Subcutaneous abdominal adipose tissue (tissue), 5 donors: ENCODE measurements around the gene GAB2.

Experiments used
- H3K27ac ChIP-seq: one replicate; pipeline ENCODE4 v1.7.0; 2013; ENCODE audit warnings: low read depth, mild to moderate bottlenecking, inconsistent platforms, low read length, moderate library complexity
- H3K27me3 ChIP-seq, 5 donors: one replicate each; pipeline ENCODE4 v1.7.0; 2013; ENCODE audit warnings: low read length in 5 of 5, inconsistent platforms in 1 of 5; ENCODE audit not compliant: control insufficient read depth in 5 of 5, insufficient read depth in 4 of 5
- H3K36me3 ChIP-seq, 5 donors: one replicate each; pipeline ENCODE4 v1.7.0; 2013; ENCODE audit warnings: low read length in 5 of 5; ENCODE audit not compliant: control insufficient read depth in 5 of 5, insufficient read depth in 5 of 5
- H3K4me1 ChIP-seq, 5 donors: one replicate each; pipeline ENCODE4 v1.7.0; 2013; ENCODE audit warnings: low read length in 5 of 5, mild to moderate bottlenecking in 3 of 5, moderate library complexity in 1 of 5; ENCODE audit not compliant: control insufficient read depth in 5 of 5, insufficient read depth in 5 of 5
- H3K4me3 ChIP-seq, 5 donors: one replicate each; pipeline ENCODE4 v1.7.0; 2013; ENCODE audit warnings: low read length in 5 of 5, low read depth in 1 of 5
- H3K9ac ChIP-seq, 5 donors: one replicate each; pipeline ENCODE4 v1.7.0; 2013; ENCODE audit warnings: low read length in 5 of 5, mild to moderate bottlenecking in 4 of 5, moderate library complexity in 3 of 5
- H3K9me3 ChIP-seq, 5 donors: one replicate each; pipeline ENCODE4 v1.7.0; 2013; ENCODE audit warnings: low read length in 5 of 5; ENCODE audit not compliant: control insufficient read depth in 5 of 5
- donor health status: healthy.
- donor health status: healthy.
- donor health status: healthy.
- donor health status: healthy.
- donor health status: healthy.

Gene GAB2

DNA sequence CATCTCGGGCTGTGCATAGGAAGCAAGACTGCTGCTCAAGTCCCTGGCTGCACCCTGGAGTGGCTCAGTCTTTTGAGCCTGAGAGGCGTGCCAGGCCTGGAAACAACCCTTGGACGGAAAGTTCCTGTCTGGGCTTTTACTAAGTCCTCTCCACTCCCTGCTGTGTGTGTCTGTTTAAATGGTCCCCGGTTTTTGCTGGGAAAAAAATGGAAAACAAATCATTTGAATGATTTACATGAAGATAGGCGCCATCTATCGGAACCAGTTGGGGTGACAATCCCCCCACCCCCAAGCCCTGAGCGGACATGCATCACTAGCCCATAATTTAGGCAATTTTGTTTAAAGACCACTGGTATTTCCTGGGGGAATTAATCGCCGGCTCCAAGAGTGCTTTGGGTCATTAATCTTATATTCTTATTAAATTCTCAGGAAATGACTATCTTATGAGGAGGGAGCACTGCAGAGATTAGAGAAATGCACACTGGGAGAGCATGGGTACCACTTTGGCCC lies 2.7 kb upstream of the GAB2 start:
- Histone ChIP-seq H3K27me3 (no peaks in the 10 kb centered on the region), H3K27ac (peak overlapping the region; percentile 94), H3K4me3 (peak overlapping the region in 4 of 5 donors; percentile 30 to 58 (median 46)), H3K4me1 (peaks cover 15 to 52% (median 45%) of the 10 kb centered on the region in 5 donors), H3K9ac (peak overlapping the region in 2 of 5 donors; percentile 33 to 72), H3K36me3 (no peaks in the 10 kb centered on the region), H3K9me3 (no peaks in the 10 kb centered on the region)

DNA sequence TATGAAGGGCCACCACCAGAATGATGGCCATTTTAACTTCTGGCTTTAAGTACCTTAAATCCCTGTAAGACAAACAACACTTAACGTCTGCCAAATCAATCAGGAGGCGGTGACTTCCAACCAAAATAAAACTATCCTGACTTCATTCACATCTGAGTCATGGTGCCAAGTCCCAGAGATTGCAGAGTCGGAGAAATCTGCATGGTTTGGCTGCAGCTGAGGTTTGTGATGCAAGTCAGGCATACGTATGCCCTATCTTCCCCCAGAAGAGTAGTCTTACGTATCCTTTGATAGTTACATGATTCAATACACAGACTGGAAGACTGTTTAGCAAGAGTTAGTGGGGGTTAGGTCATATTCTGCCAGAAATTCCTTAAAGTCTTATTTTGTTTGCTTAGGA lies 1.7 kb upstream of the GAB2 start:
- Histone ChIP-seq H3K27me3 (no peaks in the 10 kb centered on the region), H3K9ac (peak overlapping the region; percentile 29 to 94 (median 49)), H3K9me3 (no peaks in the 10 kb centered on the region), H3K36me3 (no peaks in the 10 kb centered on the region), H3K4me3 (peak overlapping the region in 4 of 5 donors; percentile 69 to 93 (median 78)), H3K27ac (peak overlapping the region; percentile 94), H3K4me1 (peaks cover 15 to 52% (median 45%) of the 10 kb centered on the region in 5 donors)

DNA sequence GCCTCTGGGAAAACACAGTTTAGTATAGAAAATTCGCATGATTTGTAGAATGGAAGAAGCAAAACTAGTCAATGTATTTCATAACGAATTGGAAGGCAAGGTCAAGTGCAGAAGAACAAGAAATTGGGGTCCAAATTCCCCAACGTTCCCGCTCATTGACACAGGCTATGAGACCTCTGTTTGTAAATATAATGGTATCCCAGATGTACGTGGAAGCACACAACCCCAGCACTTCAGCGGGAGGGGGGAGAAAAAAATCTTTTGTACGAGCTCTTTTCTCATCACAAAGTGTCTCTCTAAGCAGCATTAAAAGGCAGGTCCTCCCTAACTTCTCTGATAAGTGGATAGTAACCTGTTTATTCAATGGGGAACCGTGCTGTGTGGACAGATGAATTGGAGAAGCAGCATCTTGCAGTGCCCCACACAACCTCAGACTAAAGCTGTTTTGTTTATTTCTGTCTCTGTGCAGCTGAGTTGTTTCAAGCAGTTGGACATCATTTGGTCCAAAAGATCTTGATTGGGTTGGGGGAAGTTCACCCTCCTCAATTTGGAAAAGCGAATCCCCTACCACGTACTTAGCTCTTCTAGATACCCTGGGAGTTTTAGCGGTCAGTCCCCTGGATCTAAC lies 1.1 kb upstream of the GAB2 start:
- peaks cover 15 to 56% (median 45%) of the 10 kb centered on the region in 5 donors for H3K4me1 ChIP-seq
- H3K27me3 ChIP-seq: no peaks in the 10 kb centered on the region
- peak overlapping the region; percentile 60 to 94 (median 83) for H3K9ac ChIP-seq
- H3K9me3 ChIP-seq: no peaks in the 10 kb centered on the region
- H3K4me3 ChIP-seq: peak overlapping the region; percentile 69 to 93 (median 74)
- H3K27ac ChIP-seq: peak overlapping the region; percentile 94
- no peaks in the 10 kb centered on the region for H3K36me3 ChIP-seq

DNA sequence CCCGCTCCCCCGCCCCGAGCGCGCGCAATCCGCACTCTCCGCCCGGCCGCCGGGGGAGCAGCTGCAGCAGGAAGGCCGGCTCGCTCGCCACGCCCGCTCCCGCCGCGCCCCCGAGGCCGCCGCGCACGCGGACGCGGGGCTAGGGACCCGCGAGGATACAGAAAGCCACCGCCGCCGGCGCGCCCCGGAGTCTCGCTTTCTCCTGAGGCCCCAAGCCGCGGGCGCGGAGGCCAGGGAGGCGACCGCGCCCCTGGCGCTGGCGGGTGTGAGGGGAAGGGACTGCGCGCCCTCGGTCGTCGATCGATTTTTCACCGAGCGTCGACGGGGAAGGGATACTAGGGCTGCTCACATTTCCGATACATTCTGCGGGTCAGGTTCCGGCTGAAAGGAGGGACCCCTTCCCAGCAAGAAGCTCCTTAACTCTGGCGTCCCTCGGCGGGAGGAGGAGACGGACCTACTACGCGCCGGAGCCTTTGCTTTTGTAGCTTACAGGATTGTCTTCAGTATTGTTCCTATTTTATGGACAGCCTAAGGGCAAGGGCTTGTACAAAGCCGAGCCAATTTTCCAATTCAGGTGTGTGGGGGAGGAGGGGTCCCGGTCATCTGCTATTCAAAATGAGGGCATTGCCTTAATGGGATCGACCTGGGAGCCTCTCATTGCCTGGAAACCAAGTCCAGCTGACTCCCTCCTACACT lies 416 bp upstream of the GAB2 start:
- peak overlapping the region; percentile 60 to 94 (median 83) for H3K9ac ChIP-seq
- H3K4me3 ChIP-seq: peak overlapping the region; percentile 69 to 93 (median 74)
- peak overlapping the region; percentile 94 for H3K27ac ChIP-seq
- H3K9me3 ChIP-seq: no peaks in the 10 kb centered on the region
- H3K36me3 ChIP-seq: no peaks in the 10 kb centered on the region
- no peaks in the 10 kb centered on the region for H3K27me3 ChIP-seq
- peaks cover 15 to 56% (median 45%) of the 10 kb centered on the region in 5 donors for H3K4me1 ChIP-seq

DNA sequence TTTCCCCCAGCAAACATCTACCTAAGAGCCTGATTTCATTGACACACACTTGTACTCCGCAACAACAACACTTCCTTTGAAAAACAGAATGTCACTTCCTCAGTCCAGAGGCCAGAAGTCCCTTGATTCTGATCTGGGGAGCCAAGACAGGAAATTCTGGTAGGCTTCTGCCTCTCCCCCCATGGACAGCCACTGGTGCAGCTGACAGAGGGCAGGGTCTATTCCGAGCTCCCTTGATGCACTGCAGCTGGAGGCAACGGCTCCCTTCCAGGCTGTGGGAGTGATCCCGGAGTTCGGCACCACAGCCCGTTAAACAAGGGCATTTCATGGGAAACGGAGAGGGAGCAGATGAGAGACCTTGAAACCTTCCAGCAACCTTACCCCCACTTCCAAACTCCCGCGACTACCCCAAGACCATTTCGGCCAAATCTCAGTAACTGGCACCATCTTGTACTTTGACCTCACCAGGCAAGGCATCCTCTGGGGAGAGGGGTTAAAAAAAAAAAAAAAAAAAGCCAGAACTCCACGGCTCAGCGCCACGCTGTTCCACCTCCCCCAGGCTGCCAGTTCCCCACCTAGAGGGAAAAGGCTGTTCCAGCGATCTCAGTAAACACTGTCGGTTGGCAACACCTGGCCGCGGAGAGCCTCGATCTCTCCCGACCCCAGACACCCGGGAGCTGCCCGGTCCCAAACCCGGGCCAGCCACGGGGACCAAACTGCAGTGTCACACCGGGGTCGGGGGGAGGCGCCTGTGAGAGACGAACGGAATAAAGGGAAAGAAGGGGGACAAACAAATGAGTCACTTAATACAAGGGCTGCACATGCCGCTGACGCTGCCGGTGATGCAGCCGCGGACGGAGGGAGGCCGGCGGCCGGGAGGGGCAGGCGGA lies 1.1 kb downstream of the GAB2 start:
- Histone ChIP-seq H3K4me3 (peak overlapping the region; percentile 71 to 82 (median 79)), H3K9me3 (no peaks in the 10 kb centered on the region), H3K36me3 (no peaks in the 10 kb centered on the region), H3K4me1 (peaks cover 15 to 56% (median 45%) of the 10 kb centered on the region in 5 donors), H3K27me3 (no peaks in the 10 kb centered on the region), H3K27ac (peak overlapping the region; percentile 100), H3K9ac (peak overlapping the region; percentile 87 to 95 (median 92))

DNA sequence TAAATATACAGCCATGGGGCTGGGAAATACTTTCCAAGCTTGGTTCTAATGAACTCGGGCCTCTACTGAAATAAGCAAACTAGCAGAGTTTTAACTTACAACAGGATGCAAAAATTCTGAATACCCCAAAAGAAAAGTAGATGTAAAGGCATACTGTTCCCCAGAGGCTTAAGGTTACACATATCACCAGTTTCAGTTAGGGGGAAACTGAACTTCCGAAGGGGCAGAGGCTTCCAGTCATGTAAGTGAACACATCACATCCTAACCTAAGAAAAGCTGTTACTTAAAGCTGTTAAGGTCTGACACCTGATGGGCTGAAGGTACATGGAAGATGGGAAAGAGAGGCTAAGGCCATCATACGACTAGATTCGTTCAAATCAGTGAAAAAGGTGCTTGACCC lies 2.3 kb downstream of the GAB2 start:
- peak overlapping the region; percentile 100 for H3K27ac ChIP-seq

DNA sequence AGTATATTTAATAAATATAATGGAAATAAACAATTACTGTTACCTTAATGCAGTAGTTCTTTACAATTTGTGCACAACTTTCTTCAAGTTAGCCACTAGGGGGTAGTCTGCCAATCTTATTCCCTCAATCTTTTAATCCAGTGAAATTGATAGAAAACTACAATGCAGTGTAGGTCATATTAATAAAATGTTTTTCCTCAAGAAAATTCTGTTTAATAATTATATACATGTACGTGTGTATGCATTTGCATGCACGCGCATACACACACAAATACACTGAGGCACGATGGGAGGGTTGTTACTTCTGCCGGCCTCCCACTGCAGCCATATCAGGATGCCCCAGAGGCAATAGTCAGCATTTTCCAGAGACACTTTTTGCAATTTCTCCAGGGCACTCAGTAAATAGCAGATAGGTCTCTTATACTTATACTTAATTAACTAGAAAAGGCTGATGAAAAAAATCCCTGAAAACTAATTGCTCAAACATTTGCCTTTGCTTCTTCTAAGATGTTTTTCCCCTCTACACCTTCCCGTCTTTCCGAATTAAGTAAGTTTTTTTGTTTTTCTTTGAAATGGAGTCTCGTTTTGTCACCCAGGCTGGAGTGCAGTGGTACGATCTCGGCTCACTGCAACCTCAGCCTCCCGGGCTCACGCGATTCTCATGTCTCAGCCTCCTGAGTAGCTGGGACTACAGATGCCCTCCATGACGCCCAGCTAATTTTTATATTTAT lies 3.1 kb downstream of the GAB2 start:
- Histone ChIP-seq H3K4me1 (peaks cover 8 to 39% (median 32%) of the 10 kb centered on the region in 5 donors), H3K9ac (peak overlapping the region in 1 of 5 donors; percentile 11), H3K9me3 (peaks cover 0 to 10% (median 5%) of the 10 kb centered on the region in 5 donors), H3K4me3 (no peak overlapping the region), H3K36me3 (peaks cover 0 to 3% (median 0%) of the 10 kb centered on the region in 5 donors), H3K27me3 (no peaks in the 10 kb centered on the region), H3K27ac (peak overlapping the region; percentile 100)

More for the DNA sequence above, 2.3 kb downstream of the GAB2 start:
- Histone ChIP-seq H3K9ac (peak overlapping the region in 3 of 5 donors; percentile 0 to 87 (median 63)), H3K27me3 (no peaks in the 10 kb centered on the region), H3K4me1 (peaks cover 14 to 48% (median 39%) of the 10 kb centered on the region in 5 donors), H3K9me3 (peaks cover 0 to 2% (median under 1%) of the 10 kb centered on the region in 5 donors), H3K4me3 (peak overlapping the region in 1 of 5 donors; percentile 22), H3K36me3 (peaks cover 0 to 1% (median 0%) of the 10 kb centered on the region in 5 donors)

DNA sequence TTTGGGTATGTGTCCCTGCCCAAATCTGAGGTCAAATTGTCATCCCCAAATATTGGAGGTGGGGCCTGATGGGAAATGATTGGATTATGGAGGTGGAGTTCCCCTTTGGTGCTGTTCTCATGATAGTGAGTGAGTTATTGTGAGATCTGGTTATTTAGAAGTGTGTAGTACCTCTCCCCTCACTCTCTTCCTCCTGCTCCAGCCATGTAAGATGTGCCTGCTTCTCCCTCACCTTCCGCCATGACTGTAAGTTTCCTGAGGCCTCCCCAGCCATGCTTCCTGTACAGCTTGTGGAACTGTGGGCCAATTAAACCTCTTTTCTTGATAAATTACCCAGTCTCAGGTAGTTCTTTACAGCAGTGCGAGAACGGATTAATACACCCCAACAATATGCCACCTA lies 9.0 kb downstream of the GAB2 start:
- Histone ChIP-seq H3K9ac (no peak overlapping the region), H3K4me3 (no peak overlapping the region), H3K36me3 (peaks cover 0 to 3% (median 0%) of the 10 kb centered on the region in 5 donors), H3K9me3 (peaks cover 0 to 11% (median 8%) of the 10 kb centered on the region in 5 donors), H3K27me3 (no peaks in the 10 kb centered on the region), H3K4me1 (peaks cover 0 to 7% (median 3%) of the 10 kb centered on the region in 5 donors), H3K27ac (no peak overlapping the region)

DNA sequence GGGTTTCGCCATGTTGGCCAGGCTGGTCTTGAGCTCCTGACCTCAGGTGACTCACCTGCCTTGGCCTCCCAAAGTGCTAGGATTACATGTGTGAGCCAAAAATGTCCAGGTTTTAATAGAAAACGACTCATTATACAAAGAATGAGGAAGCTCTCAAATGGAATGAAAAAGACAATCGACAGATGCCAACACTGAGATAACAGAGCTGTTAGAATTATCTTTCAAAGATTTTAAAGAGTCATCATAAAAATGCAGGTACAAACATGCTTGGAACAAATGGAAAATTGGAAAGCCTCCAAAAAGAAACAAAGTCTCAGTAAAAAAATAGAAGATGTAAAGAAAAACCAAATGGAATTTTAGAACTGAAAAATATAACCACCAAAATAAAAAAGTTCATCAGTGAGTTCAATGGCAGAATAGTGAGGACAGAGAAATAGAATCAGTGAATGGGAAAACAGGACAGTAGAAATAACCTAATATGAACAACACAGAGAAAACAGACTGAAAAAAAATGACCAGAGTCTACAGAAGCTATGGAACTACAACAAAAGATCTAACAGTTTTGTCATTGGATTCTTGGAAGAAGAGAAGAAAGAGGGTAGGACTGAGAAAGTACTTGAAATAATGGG lies 10.9 kb downstream of the GAB2 start:
- Histone ChIP-seq H3K9ac (no peak overlapping the region), H3K27ac (no peak overlapping the region), H3K4me3 (no peak overlapping the region), H3K4me1 (peaks cover 0 to 16% (median 13%) of the 10 kb centered on the region in 5 donors), H3K36me3 (peaks cover 0 to 3% (median 0%) of the 10 kb centered on the region in 5 donors), H3K27me3 (no peaks in the 10 kb centered on the region), H3K9me3 (peaks cover 0 to 11% (median 8%) of the 10 kb centered on the region in 5 donors)
